GM12892 (cell line): Measurements from ENCODE around the gene SOX5.
"Not testable (repeated sequence)": the region's sequence is repeated elsewhere in the genome, so short reads cannot be mapped to it uniquely, and the experiment has no call there.

Experiments
- DNase-seq: peaks from one replicate; pipeline ENCODE4 v3.0.0; 2011; ENCODE audit not compliant: insufficient read length
- FAIRE-seq: peaks from 2 replicates; lab custom pipeline; 2011; peaks lifted over from hg19 to GRCh38; lab: Jason Lieb, UNC
- POLR2A ChIP-seq: IDR thresholded peaks from 2 replicates; pipeline ENCODE4 v1.6.1; 2011; ENCODE audit warnings: low read depth, low read length, control low read depth
- POLR2AphosphoS5 ChIP-seq: IDR thresholded peaks from 2 replicates; pipeline ENCODE4 v1.6.1; 2011; ENCODE audit warnings: low read depth, low read length, control low read depth
- TAF1 ChIP-seq: IDR thresholded peaks from 2 replicates; pipeline ENCODE4 v1.6.1; 2011; ENCODE audit warnings: low read depth, mild to moderate bottlenecking, control low read depth, low read length, borderline replicate concordance

The SOX5 gene

GRCh38 chr12:23854598-23854997 lies 94.9 kb downstream of the SOX5 start:
- TF ChIP-seq POLR2AphosphoS5 (no peak), TAF1 (no peak), POLR2A (no peak)
- FAIRE-seq (no peak), DNase-seq (no peak)

DNA sequence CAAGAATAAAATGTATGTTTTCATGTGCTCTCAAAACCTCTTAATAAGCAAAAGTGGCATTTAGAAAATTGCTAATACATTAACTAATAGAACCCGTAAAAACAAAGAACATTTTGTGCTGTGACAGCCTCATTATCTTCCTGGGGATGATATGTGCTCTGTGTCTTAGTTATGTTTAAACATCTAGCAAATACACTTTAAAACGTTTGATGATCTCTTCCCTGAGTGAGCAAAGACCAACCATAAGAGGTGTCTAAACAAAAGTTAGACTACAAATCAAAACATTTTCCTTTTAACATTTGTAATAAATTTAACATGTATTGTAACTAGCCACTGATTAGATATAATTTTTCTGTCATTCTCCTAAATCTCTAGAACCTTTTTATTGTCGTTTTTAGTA lies 95.8 kb downstream of the SOX5 start:
- FAIRE-seq, result no peak
- DNase-seq, result no peak
- TF ChIP-seq POLR2AphosphoS5 (no peak), POLR2A (no peak)

DNA sequence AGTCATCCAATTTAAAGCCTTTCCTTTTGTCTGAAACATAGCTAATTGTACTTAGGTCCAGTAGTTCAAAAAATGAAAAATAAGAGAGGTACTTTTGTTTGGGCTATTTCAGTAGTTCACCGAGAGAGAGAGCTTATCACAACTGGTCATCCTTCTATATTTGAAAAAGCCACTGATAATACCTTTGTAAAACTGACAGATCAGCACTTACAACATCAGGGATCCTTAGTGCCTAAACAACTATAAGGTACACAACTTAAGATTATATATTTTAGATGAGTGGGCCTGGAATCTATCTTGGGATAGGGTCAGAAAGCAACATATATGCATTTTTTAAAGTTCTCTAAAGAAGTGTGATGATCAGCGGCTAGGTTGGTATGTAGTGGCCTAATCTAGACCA lies 97.9 kb downstream of the SOX5 start:
- FAIRE-seq, result no peak
- TF ChIP-seq POLR2A (no peak), TAF1 (no peak), POLR2AphosphoS5 (no peak)
- no peak for DNase-seq

GRCh38 chr12:23847857-23848256 lies 101.6 kb downstream of the SOX5 start:
- TF ChIP-seq TAF1, result no peak
- no peak for TF ChIP-seq POLR2A
- no peak for TF ChIP-seq POLR2AphosphoS5
- no peak for DNase-seq
- no peak for FAIRE-seq

DNA sequence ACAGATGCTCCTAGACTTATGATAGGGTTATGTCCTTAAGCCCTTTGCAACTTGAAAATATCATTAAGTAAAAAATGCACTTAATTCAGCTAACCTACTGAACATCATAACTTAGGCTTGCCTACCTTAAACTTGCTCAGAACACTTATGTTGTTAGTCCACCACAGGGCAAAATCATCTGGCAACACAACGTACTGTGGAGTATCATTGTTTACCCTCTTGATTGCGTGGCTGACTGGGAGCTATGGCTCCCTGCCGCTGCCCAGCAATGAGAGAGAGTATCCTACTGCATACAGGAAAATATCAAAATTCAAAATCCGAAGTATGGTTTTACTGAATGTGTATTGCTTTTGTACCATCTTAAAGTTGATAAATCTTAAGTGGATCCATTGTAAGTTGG lies 105.5 kb downstream of the SOX5 start:
- FAIRE-seq (no peak), DNase-seq (no peak)
- TF ChIP-seq POLR2AphosphoS5 (no peak), TAF1 (no peak), POLR2A (no peak)

DNA sequence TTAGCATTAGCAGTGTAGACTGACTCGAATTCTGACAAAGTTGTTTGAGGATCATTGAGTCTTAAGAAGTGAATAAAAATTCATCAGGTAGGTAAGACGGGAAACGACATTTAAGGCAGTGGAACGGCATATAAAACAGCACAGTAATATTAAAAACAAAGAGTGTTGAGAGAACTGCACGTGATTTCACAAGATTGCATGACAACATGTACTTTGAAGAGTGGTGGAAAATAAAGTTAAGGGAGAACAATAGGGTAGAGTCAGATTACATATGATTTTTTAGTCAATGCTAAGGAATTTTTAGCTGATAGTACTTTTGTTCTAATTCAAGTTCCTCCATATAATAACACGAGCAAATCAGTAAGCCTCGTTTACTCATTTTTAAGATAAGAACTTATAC lies 115.4 kb downstream of the SOX5 start:
- FAIRE-seq, result no peak
- DNase-seq, result no peak
- TF ChIP-seq POLR2A (no peak), POLR2AphosphoS5 (no peak)

DNA sequence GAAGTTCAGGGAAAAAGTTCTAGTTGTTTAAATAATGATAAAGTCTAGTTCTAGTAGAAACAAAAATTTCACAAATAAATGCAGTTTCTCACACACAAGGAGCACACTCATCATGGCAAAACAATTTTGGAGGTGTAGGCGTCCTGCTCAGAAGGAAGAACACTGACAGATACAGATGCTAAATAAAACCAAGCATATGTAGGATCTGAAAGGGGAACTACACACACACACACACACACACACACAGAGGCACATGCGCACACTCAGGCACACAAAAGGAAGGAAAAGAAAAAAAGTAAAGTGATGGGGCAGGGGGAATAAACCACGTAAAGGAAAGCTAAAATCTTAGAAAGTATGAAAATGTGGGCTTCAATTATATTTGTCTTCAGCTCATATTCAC lies 117.7 kb downstream of the SOX5 start:
- DNase-seq, result no peak

DNA sequence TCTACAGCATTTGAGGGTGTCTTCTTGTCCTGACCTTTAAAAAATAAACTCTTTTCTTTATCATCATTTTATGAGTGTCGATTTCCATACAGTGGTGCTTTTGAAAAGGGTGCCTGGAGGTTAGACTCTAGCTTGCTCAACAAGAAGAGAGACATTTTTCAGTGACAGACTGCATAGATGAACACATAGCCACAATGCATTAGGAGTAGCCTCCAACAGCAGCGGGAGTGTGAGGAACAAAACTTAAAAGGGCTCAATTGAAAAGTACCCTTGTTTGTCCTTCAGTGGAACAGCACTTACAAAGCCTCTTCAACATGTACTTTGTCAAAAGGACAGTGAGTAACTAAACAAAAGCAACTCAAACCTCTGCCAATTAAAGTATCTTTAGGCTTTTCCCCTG lies 119.3 kb downstream of the SOX5 start:
- DNase-seq (no peak), FAIRE-seq (no peak)
- TF ChIP-seq POLR2A (no peak), POLR2AphosphoS5 (no peak), TAF1 (no peak)

More for the DNA sequence above, 117.7 kb downstream of the SOX5 start:
- no peak for FAIRE-seq
- no peak for TF ChIP-seq POLR2AphosphoS5
- no peak for TF ChIP-seq TAF1
- no peak for TF ChIP-seq POLR2A

- DNase-seq (no peak), FAIRE-seq (no peak)
- no peak for TF ChIP-seq TAF1
- TF ChIP-seq POLR2A, result no peak
- no peak for TF ChIP-seq POLR2AphosphoS5
Observed at GRCh38 chr12:23827353-23827752, 122.1 kb downstream of the SOX5 start.

- DNase-seq, FAIRE-seq: not testable (repeated sequence)
Observed at GRCh38 chr12:23825124-23825523, 124.3 kb downstream of the SOX5 start.

DNA sequence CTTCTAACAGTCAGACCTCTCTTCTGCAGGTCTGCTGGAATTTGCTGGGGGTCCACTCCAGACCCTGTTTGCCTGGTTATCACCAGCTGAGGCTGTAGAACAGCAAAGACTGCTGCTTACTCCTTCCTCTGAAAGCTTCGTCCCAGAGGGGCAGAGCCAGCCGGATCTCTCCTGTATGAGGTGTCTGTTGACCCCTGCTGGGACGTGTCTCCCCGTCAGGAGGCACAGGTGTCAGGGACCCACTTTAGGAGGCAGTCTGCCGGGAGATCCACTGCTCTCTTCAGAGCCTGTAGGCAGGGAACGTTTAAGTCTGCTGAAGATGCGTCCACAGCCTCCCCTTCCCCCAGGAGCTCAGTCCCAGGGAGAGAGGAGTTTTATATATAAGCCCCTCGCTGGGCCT lies 125.1 kb downstream of the SOX5 start:
- TF ChIP-seq POLR2AphosphoS5 (no peak), TAF1 (no peak), POLR2A (no peak)
- DNase-seq (no peak), FAIRE-seq (no peak)

- DNase-seq, FAIRE-seq: not testable (repeated sequence)
Observed at GRCh38 chr12:23822883-23823282, 126.6 kb downstream of the SOX5 start.

GRCh38 chr12:23817345-23817744 lies 132.1 kb downstream of the SOX5 start:
- no peak for TF ChIP-seq POLR2AphosphoS5
- TF ChIP-seq POLR2A, result no peak
- no peak for TF ChIP-seq TAF1
- FAIRE-seq, result no peak
- DNase-seq, result no peak

DNA sequence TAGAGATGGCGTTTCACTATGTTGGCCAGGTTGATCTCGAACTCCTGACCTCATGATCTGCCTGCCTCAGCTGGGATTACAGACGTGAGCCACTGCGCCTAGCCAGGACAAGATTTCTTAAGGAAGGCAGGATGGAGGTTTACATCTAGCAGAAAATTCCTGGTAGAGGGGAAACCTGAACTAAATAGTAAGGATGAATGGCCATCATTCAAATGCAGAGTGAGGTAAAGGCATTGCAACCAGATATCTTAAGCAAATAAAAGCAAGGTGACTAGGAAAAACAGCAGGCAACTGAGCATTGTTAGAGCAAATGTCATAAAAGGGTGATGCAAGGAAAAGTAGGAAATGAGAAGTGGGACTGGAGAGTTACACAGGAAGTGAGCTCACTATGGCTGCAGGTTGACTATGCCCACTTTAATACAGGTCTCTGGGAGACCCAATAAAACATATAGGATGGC lies 133.0 kb downstream of the SOX5 start:
- FAIRE-seq, result no peak
- no peak for DNase-seq
- TF ChIP-seq POLR2A (no peak), POLR2AphosphoS5 (no peak), TAF1 (no peak)
